ENCODE results near the gene ZDHHC16. TPM values are rescaled to one million over a fixed set of nuclear protein-coding genes. Genes with fewer than 3 reads are reported as not detected.

ZDHHC16 gene
- polyA plus RNA-seq, 1 donor = 30.7 TPM

DNA sequence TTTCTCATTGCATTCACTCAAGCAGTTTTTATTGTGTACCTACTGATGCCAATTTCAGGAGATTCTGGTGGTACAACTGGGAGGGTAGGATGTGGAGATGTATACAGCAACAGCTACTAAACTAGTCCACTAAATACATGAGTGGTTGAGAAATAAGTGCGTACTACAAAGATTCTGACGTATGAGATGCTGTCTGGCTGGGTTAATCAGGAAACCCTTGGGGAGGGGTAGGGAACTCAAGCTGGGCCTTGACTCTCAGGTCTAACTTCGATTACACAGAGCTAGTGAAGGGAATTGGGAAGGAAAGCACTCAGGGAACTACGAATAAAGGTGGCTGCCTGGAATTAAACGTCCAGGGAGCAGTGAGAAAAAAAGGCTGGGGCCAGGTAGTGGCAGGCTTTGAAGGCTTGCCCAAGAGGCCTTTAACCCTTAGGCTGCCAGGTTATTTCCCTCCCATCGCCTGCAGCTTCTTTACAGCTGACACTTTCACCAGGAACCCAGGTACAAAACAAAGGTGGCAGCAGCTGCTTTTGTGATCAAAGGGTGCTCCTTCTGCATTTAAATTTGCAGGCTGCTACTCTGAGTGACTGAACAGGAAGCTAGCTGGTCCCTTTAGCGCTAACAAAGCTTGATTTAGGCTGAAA is 49.0 kb downstream of the ZDHHC16 start:
- Histone ChIP-seq H3K27me3 (ENCODE audit: control insufficient read depth, insufficient read depth, low read length) (peaks cover 8% of the 10 kb centered on the region), H3K4me1 (ENCODE audit: control insufficient read depth, insufficient read depth, low read length) (peaks cover 7% of the 10 kb centered on the region), H3K27ac (ENCODE audit: low read length) (no peak overlapping the region), H3K36me3 (ENCODE audit: control insufficient read depth, insufficient read depth, low read length) (no peaks in the 10 kb centered on the region), H3K9me3 (ENCODE audit: control insufficient read depth, low read depth, low read length) (no peaks in the 10 kb centered on the region), H3K4me3 (ENCODE audit: low read length) (no peak overlapping the region)
- no CpG with 5 or more reads among the region's 7 CpGs for WGBS (ENCODE audit: insufficient coverage, low lambda C conversion rate)
- peak in 1 of 2 donors; percentile 29 for DNase-seq

DNA sequence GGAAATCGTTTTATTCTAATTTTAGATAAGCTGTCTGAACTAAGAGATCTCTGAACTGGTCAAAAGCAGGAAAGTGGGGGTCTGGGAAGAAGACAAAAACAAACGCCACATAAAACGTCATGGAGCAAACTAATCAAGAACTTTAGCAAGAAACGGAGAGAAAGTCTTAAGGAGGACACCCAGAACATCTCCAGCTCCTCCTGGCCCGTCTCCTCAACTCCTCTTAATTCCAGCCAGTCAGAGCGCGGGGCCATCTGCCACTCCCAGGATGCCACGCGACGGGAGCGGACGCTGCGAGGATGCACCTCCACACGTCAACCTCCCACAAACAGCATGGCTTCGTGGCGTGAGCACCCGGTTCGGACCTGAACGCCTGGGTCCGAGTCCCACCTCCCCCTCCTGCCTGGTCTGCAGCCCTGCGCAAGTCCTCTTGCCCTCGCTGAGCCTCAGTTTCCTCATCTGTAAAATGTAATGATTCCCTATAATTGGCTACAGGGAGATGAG is 51.6 kb downstream of the ZDHHC16 start:
- H3K36me3 ChIP-seq (ENCODE audit: control insufficient read depth, insufficient read depth, low read length) = no peaks in the 10 kb centered on the region
- peak overlapping the region; percentile 95 for H3K27ac ChIP-seq (ENCODE audit: low read length)
- H3K27me3 ChIP-seq (ENCODE audit: control insufficient read depth, insufficient read depth, low read length) = peaks cover 16% of the 10 kb centered on the region
- H3K4me3 ChIP-seq (ENCODE audit: low read length) = peak overlapping the region; percentile 100
- peaks cover 10% of the 10 kb centered on the region for H3K4me1 ChIP-seq (ENCODE audit: control insufficient read depth, insufficient read depth, low read length)
- DNase-seq = peak; percentile 64 to 74
- WGBS (ENCODE audit: insufficient coverage, low lambda C conversion rate) = 0% methylated on average over 3 of the region's 22 CpGs
- no peaks in the 10 kb centered on the region for H3K9me3 ChIP-seq (ENCODE audit: control insufficient read depth, low read depth, low read length)

DNA sequence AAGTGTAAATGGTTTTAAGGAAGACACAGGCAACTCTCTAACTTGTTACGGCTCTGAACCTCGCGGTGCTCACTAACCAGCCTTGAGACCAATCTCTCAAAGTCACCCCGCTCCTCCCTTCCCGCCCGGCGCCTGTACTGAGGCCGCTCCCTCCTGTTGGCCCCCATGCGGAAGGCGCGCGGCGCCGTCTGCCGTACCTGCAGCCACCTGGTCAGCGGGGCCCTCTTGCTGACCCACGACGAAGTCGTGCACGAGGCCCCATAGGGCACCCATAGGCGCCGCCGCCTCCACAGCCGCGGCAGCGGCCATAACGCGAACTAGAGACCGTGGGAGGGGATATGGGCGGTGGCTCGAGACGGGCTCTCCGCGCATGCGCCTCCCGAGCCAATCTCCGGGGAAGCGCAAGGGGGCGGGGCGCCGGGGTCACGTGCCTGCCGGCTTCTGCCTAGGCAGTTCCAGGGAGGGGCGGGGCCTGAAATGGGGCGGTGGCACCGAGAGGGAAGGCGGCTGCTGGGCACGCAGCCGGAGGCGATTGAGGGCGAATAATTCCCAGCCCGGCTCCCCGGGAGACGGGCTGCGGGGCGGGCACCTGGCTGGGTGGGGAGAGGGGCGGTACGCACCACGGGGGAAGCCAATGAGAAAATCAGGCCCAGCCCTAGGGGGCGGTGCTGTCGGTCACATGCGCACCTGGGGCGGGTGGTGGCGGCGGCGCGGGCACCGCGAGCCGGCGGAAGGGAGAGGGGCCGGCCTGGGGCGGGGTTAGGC is 52.3 kb downstream of the ZDHHC16 start, which contains the start of gene MMS19:
MMS19 (minus strand) TSS at position 347 of the 765 bp plus-strand sequence; CDS start at position 309, 38 bp downstream.
- no peaks in the 10 kb centered on the region for H3K36me3 ChIP-seq (ENCODE audit: control insufficient read depth, insufficient read depth, low read length)
- peak within 1 kb of the TSS; percentile 100 for H3K4me3 ChIP-seq (ENCODE audit: low read length)
- H3K9me3 ChIP-seq (ENCODE audit: control insufficient read depth, low read depth, low read length) = no peaks in the 10 kb centered on the region
- H3K27me3 ChIP-seq (ENCODE audit: control insufficient read depth, insufficient read depth, low read length) = peaks cover 16% of the 10 kb centered on the region
- peaks cover 10% of the 10 kb centered on the region for H3K4me1 ChIP-seq (ENCODE audit: control insufficient read depth, insufficient read depth, low read length)
- peak within 1 kb of the TSS; percentile 95 for H3K27ac ChIP-seq (ENCODE audit: low read length)
- peak; percentile 98 to 99 for DNase-seq
- no CpG with 5 or more reads among the region's 73 CpGs for WGBS (ENCODE audit: insufficient coverage, low lambda C conversion rate)

DNA sequence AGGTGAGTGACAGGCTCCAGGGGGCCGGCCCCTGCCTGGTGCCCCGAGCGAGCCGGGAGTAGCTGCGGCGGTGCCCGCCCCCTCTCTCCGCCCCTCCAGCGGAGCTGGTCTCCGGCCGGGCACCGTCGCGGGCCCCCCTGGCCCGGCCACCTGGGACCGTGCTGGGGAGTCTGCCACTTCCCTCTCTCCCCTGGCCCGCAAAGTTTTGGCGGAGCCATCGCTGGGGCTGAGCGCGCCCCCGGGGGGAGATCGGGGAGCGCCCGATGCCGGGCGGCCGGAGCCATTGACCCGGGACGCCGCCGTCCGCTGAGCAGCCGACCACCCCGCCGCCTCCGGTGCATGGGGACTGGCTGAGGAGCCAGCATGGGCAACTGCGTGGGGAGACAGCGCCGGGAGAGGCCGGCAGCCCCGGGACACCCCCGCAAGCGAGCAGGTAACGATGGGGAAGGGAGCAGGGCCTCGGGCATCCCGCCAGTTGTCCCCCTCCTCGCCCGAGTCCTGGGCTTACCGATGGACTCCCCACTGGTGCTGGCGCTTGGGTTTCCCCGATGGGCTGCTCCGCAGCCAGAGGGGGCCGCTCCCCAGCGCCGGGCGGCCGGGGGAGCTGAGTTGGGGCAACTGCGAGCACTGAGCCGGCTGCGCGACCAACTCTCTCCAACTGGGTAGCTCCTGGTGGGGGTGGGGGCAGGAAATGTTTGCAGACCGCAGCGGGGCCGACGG is 53.0 kb downstream of the ZDHHC16 start, which contains the start of gene UBTD1:
UBTD1 (plus strand) TSS at position 84 of the 720 bp plus-strand sequence; CDS start at position 364, 280 bp downstream.
- no CpG with 5 or more reads among the region's 66 CpGs for WGBS (ENCODE audit: insufficient coverage, low lambda C conversion rate)
- Histone ChIP-seq H3K4me1 (ENCODE audit: control insufficient read depth, insufficient read depth, low read length) (peaks cover 10% of the 10 kb centered on the region), H3K9me3 (ENCODE audit: control insufficient read depth, low read depth, low read length) (no peaks in the 10 kb centered on the region), H3K27me3 (ENCODE audit: control insufficient read depth, insufficient read depth, low read length) (peaks cover 16% of the 10 kb centered on the region), H3K36me3 (ENCODE audit: control insufficient read depth, insufficient read depth, low read length) (no peaks in the 10 kb centered on the region), H3K4me3 (ENCODE audit: low read length) (peak within 1 kb of the TSS; percentile 100), H3K27ac (ENCODE audit: low read length) (peak within 1 kb of the TSS; percentile 95)
- DNase-seq = no peak

DNA sequence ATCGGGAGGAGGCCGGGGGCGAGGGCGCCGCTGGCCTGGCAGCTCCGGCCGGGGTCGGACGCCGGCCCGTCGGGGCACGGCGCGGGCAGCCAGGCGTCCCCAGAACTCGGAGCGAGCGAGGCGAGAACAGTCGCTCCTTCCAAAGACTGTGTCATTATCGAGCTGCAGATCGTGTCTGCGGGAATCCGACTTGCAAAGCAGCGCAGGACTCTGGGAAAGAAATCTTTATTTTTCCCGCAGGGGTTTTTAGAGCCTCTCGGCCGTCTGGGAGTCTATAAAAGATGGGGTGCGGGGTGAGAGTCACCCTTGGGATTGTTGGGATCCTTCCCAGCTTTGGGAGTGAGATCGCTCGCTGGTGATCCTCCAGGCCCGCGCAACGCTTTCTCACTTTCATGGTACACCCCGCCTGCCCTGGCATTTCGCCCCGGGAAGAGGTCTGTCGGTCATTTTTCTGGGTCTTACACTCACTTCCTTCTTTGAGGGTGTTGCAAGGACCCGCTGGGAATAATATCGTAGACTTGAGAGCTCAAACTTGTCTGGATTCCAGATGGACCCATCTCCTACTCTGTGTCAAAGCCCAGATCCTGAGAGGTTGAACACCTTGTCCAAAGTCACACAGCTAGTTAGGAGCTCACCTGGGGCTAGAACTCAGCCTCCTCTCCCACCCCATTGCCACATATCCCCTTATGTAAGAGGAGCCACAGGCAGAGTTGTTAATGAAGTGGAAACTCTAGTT is 53.8 kb downstream of the ZDHHC16 start:
- Histone ChIP-seq H3K27ac (ENCODE audit: low read length) (no peak overlapping the region), H3K4me3 (ENCODE audit: low read length) (peak overlapping the region; percentile 100), H3K36me3 (ENCODE audit: control insufficient read depth, insufficient read depth, low read length) (no peaks in the 10 kb centered on the region), H3K9me3 (ENCODE audit: control insufficient read depth, low read depth, low read length) (no peaks in the 10 kb centered on the region), H3K4me1 (ENCODE audit: control insufficient read depth, insufficient read depth, low read length) (peaks cover 9% of the 10 kb centered on the region), H3K27me3 (ENCODE audit: control insufficient read depth, insufficient read depth, low read length) (peaks cover 16% of the 10 kb centered on the region)
- peak in 1 of 2 donors; percentile 50 for DNase-seq
- WGBS (ENCODE audit: insufficient coverage, low lambda C conversion rate) = no CpG with 5 or more reads among the region's 41 CpGs

DNA sequence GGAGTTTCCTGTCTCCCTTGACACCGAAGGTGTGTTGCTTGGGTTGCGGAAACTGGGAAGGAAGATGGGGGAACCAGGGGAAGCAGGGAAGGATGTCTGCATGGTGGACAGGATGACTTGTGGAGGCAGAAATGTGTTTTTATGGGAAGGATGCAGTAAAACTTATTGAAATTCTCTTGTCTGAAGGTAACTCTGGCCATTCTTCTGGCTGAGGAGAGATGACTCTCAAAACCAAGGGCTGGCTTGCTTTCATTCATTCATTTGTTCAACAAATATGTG is 54.3 kb downstream of the ZDHHC16 start:
- Histone ChIP-seq H3K4me1 (ENCODE audit: control insufficient read depth, insufficient read depth, low read length) (peaks cover 6% of the 10 kb centered on the region), H3K4me3 (ENCODE audit: low read length) (peak overlapping the region; percentile 100), H3K9me3 (ENCODE audit: control insufficient read depth, low read depth, low read length) (no peaks in the 10 kb centered on the region), H3K27me3 (ENCODE audit: control insufficient read depth, insufficient read depth, low read length) (peaks cover 16% of the 10 kb centered on the region), H3K36me3 (ENCODE audit: control insufficient read depth, insufficient read depth, low read length) (no peaks in the 10 kb centered on the region), H3K27ac (ENCODE audit: low read length) (no peak overlapping the region)
- 65% methylated on average over 2 of the region's 2 CpGs for WGBS (ENCODE audit: insufficient coverage, low lambda C conversion rate)
- DNase-seq = no peak

DNA sequence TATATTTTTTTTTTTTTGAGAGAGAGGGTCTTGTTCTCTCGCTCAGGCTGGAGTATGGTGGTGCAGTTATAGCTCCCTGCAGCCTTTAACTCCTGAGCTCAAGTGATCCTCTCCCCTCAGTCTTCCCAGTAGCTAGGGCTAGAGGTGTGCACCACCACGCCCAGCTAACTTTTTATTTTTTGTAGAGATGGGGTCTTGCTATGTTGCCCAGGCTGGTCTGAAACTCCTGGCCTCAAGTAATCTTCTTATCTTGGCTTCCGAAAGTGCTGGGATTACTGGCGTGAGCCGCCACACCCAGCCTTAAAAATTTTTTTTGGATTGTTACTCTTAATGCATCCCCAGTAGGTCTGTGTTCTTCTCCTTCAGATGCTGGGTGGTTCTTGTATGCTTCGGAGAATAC is 56.9 kb downstream of the ZDHHC16 start:
- Histone ChIP-seq H3K27ac (ENCODE audit: low read length) (no peak overlapping the region), H3K27me3 (ENCODE audit: control insufficient read depth, insufficient read depth, low read length) (peaks cover 16% of the 10 kb centered on the region), H3K9me3 (ENCODE audit: control insufficient read depth, low read depth, low read length) (no peaks in the 10 kb centered on the region), H3K36me3 (ENCODE audit: control insufficient read depth, insufficient read depth, low read length) (no peaks in the 10 kb centered on the region), H3K4me1 (ENCODE audit: control insufficient read depth, insufficient read depth, low read length) (peaks cover 2% of the 10 kb centered on the region), H3K4me3 (ENCODE audit: low read length) (no peak overlapping the region)
- WGBS (ENCODE audit: insufficient coverage, low lambda C conversion rate) = no CpG with 5 or more reads among the region's 6 CpGs
- DNase-seq = no peak

DNA sequence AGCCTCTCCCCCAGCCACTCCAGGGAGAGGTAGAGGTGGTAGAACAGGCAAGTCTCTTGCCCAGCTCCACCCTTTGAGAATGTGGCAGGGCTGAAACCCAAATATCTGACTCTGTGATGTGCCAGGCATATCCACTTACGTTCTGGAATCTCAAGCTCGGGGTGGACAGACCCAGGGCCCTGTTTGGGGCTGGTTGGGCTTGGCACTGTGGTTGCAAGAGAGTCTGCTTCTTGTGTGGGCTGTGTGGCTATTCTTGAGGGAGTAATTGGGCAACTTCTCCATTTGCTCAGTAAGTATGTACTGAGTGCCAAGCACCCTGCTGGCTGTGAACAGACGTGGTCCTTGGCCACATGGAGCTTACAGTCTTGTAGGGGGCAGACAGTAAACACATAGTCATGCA is 57.4 kb downstream of the ZDHHC16 start:
- Histone ChIP-seq H3K27me3 (ENCODE audit: control insufficient read depth, insufficient read depth, low read length) (peaks cover 16% of the 10 kb centered on the region), H3K4me3 (ENCODE audit: low read length) (no peak overlapping the region), H3K36me3 (ENCODE audit: control insufficient read depth, insufficient read depth, low read length) (no peaks in the 10 kb centered on the region), H3K27ac (ENCODE audit: low read length) (no peak overlapping the region), H3K4me1 (ENCODE audit: control insufficient read depth, insufficient read depth, low read length) (peaks cover 2% of the 10 kb centered on the region), H3K9me3 (ENCODE audit: control insufficient read depth, low read depth, low read length) (no peaks in the 10 kb centered on the region)
- no peak for DNase-seq
- 86% methylated on average over 1 of the region's 3 CpGs for WGBS (ENCODE audit: insufficient coverage, low lambda C conversion rate)

DNA sequence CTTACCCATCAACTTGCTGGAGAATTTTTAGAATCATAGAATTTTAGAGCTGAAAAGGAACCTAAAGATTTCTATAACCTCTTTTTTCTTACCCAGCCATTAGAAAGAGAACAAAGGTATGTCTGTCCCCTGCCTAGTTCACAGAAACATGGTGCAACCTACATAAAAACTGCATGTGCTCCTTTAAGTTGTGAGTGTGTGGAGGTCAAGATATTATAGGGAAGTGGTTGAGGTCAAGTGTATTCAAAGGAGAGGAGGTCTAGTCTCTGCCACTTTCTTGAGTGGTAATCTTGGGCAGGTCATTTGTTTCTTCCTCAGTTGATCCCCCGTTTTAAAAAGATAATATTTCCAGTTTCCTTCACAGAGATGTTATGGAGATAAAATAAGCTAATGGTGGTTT is 59.2 kb downstream of the ZDHHC16 start:
- Histone ChIP-seq H3K27ac (ENCODE audit: low read length) (no peak overlapping the region), H3K36me3 (ENCODE audit: control insufficient read depth, insufficient read depth, low read length) (no peaks in the 10 kb centered on the region), H3K4me1 (ENCODE audit: control insufficient read depth, insufficient read depth, low read length) (peaks cover 2% of the 10 kb centered on the region), H3K9me3 (ENCODE audit: control insufficient read depth, low read depth, low read length) (no peaks in the 10 kb centered on the region), H3K27me3 (ENCODE audit: control insufficient read depth, insufficient read depth, low read length) (peaks cover 7% of the 10 kb centered on the region), H3K4me3 (ENCODE audit: low read length) (no peak overlapping the region)
- DNase-seq = no peak
- WGBS (ENCODE audit: insufficient coverage, low lambda C conversion rate) = no CpG with 5 or more reads among the region's 1 CpG

Data from large intestine (tissue), 3 donors.